Right ventricle myocardium superior (tissue), 1 donor: ENCODE measurements around the gene LY6G6D. TPM values are rescaled to one million over a fixed set of nuclear protein-coding genes. Genes with fewer than 3 reads are reported as not detected.

Experiments
- ATAC-seq: fragments of 200-7000 bp; cut with Tn5 transposase; one replicate; pipeline ENCODE4 v1.9.1; 2020; ENCODE audit warnings: mild to moderate bottlenecking; ENCODE audit not compliant: poor library complexity
- DNase-seq: peaks from one replicate; pipeline ENCODE4 v3.0.0-alpha.2; 2020
- intact Hi-C: fragments of 100-400 bp; cut with DNase I; formaldehyde crosslinking; loops from one replicate; pipeline ENCODE4 v1.11.2; 2022
- total RNA-seq: library from RNA; stranded (reverse); fragmentation: NEBNext Ultra II Directional; extraction: Animal tissue kit (Norgen Biotek cat#: 25700); gene quantifications from one replicate; pipeline ENCODE4 v1.2.1, GENCODE V29; 2021
- donor health status: DM: no; HTN: yes; CAD: no; lungs with severe emphysema.

Gene LY6G6D
- total RNA-seq, 1 donor from 2014 or later, result not detected

DNA sequence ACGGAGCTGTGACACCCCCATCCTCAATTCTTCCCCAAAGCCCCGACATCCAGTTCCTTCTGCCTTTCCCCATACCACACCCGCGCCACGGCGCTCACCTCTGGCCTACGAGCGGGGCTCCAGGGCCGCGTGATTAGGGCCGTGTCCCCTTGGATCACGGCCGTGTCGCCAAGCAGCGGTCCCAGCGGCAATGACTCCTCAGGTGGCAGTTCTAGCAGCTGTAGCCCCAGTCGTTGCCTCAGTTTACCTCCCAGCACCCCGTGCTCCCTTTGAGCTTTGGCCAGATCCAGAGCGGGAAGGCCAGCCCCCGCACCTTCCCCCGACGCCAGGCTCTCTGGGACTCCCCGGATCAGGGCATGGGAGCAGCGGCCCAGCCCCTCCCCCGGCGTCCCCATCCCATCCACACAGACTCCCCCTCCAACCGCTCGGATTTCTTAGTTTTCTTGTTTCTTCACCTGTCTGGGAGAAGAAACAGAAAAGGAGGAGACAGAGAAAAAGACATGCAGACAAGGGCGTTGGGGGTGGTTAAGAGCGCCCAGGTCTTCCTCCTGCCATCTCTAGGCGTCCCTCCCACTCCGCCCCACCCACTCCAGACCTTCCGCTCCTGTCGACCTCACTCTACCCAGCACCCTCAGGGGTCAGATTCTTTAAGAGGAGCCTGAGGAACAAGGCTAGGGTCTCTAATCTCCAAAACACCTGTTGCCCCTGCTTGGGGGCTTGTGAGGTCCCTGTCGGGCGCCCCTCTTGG, 13.8 kb downstream of the LY6G6D start, which contains the start of gene DDAH2:
Gene DDAH2 (minus strand): TSS at position 533 of the 748 bp plus-strand sequence. CDS start 138 bp downstream, at position 395.
- ATAC-seq, result peak; percentile 42
- intact Hi-C loops, result no loop called here
- no peak for DNase-seq

DNA sequence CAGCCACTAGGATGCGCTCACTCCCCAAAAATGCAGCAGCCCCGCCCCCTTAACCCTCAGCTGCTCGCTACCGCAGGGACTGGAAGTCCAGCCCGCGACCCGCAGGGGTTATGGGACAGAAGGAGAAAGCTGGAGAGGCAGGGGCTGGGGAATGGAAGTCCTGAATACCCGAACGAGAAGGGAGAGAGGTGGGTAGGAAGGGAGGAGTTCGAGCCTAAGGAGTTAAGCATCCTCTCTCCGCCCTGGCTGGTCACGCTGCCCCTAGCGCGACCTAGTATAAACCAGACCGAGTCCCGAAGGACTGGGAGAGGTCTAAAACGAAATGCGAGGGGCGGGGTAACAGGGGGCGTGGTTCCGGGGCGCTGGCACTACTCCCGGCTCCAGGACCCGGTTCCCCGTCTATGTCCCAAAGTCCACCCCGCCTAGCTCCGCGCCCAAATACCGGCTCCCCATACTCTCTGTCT, 14.4 kb downstream of the LY6G6D start:
- ATAC-seq (peak; percentile 90), DNase-seq (peak; percentile 95)
- intact Hi-C loops, result no loop called here

DNA sequence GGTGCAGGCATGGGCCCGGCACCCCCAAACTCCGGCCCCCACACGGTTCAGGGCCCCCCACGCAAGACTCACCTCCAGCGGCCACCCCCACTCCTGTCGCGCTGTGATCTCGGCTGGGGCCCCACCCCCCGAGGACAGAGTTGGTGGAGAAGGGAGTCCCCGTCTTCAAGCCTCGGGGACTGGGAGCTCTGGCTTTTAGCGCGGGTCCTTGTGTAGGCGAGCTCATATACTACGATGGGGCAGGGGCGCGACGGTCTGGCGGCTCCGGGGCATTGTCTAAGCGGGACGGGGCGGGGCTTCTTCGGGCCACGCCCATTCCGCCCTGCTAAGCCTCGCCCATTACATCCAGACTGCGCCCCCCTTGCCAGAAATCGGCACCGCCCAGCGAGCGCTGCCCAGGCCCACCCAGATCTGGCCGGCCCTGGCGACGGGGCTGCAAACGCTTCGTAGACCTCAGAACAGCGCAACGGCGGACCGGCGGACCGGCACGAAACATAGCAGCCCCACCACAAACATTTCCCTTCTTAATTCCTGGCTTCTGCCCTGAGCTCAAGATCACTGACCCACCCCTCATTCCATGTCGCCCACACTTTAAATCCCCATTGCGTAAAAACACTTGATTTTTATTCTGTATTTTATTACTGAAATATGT, 15.0 kb downstream of the LY6G6D start:
- DNase-seq (peak; percentile 96), ATAC-seq (peak; percentile 89)
- intact Hi-C loops, result loop anchor here (10.0 kb wide), 1 partner anchor 105 kb away; no protein-coding TSS in a partner anchor

DNA sequence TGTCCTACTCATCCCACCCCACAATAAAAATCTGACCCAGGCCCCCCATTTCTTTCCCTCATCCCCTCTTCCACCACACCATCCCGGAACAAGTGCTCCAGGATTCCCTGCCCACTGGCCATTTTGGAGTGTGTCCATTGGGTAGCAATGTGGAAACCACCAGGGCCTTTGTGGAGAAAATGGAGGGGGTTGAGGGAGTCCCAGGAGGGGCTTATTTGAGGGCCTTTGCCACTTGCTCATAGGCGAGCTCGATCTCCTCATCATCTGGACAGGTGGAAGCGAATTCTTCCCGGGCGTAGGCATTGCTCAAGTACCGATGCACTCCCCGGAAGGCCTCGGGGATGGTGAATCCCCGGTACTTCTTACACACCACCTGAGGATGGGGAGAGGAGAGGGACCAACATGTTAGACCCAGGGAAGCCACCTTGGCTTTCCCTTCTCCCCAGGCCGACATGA, 15.5 kb downstream of the LY6G6D start:
- ATAC-seq (no peak), DNase-seq (no peak)
- intact Hi-C loops, result loop anchor here (10.0 kb wide), 1 partner anchor 104 kb away; no protein-coding TSS in a partner anchor

DNA sequence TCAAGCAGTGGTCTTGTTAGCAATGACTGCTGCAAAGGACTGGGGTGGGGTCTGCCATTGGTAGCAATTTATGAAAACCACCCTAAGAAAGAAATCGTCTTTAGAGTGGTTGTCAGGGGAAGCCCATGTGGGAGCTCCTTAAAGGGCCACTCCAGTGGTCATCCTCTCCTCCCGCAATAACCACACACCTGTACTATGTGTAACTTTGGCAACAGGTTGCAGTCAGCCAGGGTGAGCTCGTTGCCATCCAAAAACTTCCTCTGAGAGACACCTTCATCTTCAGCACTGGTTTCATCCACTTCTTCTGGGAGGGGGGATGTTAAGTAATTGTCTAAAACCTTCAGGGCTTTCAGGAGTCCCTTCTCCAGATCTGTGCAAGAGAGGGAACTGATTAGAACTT, 16.9 kb downstream of the LY6G6D start:
- intact Hi-C loops, result loop anchor here (10.0 kb wide), 1 partner anchor 103 kb away; no protein-coding TSS in a partner anchor
- ATAC-seq (no peak), DNase-seq (no peak)

DNA sequence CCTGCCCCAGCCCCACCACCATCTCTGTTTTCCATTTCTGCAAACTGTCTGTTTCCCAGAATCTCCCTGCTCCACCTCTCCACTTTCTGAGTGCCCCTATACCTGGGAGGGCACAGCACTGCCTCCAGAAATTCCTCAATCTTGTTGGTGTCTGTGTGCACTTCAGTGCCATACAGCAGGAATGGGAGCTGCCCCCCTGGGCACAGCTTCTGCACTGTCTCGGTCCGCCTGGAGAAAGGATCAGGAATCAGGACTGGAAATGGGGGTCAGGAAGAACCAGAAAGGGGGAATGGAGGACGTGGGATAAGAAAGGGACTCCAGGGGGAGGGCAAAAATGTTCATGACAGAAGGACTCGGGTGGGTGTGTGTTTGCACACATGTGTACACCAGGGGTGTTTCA, 18.6 kb downstream of the LY6G6D start:
- DNase-seq, result no peak
- intact Hi-C loops, result loop anchor here (10.0 kb wide), 1 partner anchor 101 kb away; no protein-coding TSS in a partner anchor
- ATAC-seq, result no peak

DNA sequence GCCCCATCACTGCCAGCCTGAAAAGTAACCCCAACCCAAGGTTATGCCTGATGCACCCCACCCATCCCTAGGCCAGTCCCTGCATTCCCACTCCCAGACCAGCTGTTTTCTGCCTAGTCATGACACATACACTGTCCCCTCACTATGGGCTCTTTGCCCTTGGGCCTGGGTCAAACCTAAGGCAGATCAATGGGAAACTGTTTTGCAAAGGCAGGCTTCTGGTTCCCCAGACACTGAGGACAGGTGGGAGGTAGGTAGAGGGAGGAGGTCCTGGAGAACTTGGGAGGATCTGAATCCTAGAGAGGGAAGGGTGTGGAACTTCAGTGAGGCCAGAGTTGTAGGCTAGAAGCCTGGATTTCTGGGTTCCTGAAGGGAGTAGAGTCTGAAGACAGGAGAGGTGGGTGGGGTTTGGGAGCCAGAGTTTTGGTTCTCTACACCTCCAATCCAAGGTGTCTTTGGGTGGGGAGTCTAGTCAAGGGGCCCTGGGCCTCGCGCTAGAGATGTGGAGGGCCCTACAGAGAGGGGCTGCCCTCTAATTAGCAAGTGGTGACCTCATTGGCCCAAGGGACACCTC, 19.2 kb downstream of the LY6G6D start:
- ATAC-seq (no peak), DNase-seq (no peak)
- intact Hi-C loops, result loop anchor here (10.0 kb wide), 1 partner anchor 100 kb away; no protein-coding TSS in a partner anchor

DNA sequence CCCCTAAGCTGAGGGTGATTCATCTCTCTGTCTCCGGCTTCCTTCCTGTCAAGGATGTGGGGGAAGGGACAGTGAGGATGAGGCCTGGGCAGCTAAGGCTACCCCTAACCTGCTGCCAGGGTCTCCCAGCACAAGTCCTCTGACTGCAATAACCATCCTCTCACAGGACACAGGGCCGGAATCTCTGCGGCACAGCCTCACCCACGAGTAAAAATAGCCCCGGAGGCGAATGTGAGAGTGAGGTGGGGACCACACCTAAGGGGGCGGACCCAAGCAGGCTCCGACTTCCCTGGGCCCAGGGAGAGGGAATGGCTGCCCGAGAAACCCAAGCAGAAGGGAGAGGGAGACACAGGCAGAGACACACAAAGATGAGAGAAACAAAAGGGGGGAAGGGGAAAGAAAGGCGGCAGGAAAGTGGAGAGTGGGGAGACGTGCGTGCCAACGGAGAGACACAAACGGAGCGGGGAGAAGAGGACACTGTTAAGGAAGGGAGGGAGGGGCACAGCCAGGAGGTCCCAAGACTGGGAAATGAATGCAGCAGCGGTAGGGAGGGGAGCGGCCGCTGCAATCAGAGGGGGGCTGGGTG, 19.8 kb downstream of the LY6G6D start:
- intact Hi-C loops, result loop anchor here (5.0 to 10.0 kb wide), 2 partner anchors 33 to 100 kb away; partner anchors contain the start of gene ABHD16A
- DNase-seq (peak; percentile 63), ATAC-seq (no peak)

DNA sequence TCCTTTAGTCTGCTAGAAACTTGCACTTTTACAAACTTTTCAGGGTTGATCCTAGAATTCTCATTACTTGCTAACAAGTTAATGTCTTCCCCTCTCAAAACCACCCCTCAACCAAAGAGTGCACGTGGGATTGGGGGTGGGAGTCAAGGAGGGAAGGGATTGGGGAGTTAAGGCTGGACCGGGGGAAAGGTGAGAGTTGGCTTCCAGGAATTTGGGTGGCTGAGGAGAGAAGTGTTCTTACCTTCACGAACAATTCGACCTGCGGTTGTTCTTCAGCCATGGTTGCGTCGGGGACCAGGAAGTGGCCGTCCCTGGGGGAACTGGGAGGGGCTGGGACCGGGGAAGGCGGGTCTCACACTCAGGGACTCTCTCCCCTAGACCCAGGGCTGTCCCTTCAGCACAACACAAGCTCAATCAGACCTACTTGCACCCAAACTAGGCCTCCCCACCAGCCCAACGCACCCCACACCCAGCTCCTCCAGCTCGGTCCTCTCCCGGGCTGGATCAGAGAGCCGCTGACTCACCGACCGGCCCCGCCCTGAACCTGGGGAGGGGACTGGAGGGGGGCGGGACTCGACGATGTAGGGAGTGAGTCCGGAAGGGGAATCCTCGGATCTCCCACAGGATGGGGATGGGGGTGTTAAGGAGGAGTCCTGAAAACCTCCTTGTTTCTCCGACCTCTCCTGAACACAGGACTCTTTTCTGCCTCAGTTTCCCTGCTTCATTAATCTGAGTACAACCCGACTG, 21.0 kb downstream of the LY6G6D start, which contains the start of gene CLIC1:
Gene CLIC1 (minus strand): TSS at position 510 of the 747 bp plus-strand sequence. CDS start 230 bp downstream, at position 280.
- intact Hi-C loops, result loop anchor here (5.0 to 10.0 kb wide), 2 partner anchors 34 to 99 kb away; partner anchors contain the start of gene ABHD16A
- peak; percentile 72 for ATAC-seq

DNA sequence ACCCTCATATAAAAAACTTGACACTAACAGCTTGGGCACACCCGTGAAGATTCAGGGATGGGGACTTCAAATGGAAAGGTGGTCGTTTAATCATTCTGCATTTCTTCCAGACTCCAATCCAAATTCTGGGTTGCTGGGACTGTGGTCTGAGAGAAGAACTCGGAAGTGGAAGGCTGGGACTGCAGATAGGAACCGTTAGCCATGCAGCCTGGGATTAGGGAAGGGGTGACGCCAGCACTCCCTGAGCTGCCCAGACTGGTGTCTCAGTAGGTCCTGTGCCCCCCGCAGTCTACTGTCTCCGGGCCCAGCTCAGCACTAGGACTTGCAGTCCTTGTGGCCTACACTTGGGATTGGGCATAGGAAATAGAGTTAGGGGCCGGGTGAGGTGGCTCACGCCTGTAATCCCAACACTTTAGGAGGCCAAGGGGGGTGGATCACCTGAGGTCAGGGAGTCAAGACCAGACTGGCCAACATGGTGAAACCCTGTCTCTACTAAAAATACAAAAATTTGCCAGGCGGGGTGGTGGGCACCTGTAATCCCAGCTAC, 21.7 kb downstream of the LY6G6D start:
- intact Hi-C loops, result loop anchor here (5.0 to 10.0 kb wide), 2 partner anchors 35 to 98 kb away; partner anchors contain the start of gene ABHD16A
- DNase-seq (no peak), ATAC-seq (no peak)

More for the DNA sequence above, 21.0 kb downstream of the LY6G6D start, which contains the start of gene CLIC1:
- DNase-seq, result peak; percentile 91

DNA sequence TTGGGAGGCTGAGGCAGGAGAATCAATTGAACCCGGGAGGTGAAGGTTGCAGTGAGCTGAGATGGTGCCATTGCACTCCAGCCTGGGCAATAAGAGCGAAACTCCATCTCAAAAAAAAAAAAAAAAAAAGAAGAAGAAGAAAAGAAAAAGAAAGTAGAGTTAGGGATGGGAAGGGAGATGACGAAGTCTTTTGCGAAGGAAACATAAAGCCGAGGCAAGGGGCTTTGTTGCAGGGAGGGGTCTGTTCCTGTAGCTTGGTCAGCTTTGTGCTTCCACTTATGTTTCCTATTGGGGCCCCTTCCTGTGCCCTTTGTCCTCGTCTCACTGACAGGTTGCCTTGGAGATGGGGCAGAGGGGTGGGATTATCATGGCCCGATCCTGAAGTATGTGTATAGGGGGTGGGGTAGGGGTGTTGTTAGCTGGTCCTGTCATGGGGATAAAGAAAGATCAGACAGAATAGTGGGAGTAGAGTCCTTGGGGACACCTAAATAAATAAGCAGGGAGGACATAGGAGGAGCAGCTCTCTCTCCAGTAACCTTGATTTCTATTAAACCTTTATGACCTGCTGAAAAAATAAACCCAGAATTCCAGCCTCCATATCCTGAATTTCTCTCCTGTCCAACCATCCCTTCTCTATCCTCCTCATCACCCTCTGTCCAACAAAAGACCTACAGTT, 22.3 kb downstream of the LY6G6D start:
- no peak for ATAC-seq
- no peak for DNase-seq
- intact Hi-C loops, result loop anchor here (5.0 to 10.0 kb wide), 2 partner anchors 35 to 97 kb away; partner anchors contain the start of gene ABHD16A

DNA sequence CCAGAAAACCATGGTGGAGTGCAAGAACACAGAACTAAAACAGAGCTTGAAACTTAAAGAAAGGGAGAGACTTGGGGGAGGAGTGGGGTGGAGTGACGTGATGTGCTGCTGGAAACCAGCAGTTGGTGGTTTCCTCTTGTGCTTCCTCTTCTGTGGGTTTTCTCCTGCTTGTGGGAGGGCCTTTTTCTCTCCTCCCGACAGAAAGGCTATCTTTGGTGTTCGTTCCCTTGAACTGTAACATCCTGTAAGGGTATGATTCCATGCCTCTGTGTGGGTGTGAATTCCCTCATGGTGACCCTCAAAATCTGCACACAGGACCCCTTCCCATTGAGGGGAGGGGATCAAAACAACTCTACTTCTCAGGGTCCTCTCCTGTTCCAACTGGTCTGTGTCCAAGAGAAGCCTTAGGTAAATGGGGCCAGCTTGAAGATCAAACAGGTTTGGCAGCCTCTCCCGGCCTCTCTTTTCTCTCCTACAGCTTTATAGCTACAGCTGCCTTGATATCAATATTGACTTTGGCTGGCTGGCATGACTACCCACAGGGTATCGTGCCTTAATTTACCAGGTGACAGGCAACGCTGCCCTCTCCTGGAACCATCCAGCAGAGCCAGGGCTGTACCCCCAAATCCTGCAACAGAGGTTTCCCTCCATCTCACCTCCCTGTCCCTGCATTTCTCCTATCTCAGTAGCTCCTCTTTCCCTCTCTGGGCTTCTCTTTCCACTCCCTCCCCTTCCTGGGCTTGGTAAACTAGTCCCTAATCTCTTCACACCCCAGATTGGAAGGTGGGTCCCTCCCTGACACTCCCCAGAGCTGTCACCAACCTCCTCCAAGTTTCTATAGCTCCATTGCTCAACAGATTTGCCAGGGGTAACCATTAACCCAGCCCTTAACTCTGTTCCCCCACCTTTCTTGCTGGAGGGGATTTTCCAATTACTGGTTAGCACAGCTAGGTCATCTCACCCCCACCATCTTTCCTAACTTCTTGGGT, 23.1 kb downstream of the LY6G6D start:
- intact Hi-C loops, result loop anchor here (5.0 to 10.0 kb wide), 2 partner anchors 36 to 97 kb away; partner anchors contain the start of gene ABHD16A
- DNase-seq (no peak), ATAC-seq (no peak)

DNA sequence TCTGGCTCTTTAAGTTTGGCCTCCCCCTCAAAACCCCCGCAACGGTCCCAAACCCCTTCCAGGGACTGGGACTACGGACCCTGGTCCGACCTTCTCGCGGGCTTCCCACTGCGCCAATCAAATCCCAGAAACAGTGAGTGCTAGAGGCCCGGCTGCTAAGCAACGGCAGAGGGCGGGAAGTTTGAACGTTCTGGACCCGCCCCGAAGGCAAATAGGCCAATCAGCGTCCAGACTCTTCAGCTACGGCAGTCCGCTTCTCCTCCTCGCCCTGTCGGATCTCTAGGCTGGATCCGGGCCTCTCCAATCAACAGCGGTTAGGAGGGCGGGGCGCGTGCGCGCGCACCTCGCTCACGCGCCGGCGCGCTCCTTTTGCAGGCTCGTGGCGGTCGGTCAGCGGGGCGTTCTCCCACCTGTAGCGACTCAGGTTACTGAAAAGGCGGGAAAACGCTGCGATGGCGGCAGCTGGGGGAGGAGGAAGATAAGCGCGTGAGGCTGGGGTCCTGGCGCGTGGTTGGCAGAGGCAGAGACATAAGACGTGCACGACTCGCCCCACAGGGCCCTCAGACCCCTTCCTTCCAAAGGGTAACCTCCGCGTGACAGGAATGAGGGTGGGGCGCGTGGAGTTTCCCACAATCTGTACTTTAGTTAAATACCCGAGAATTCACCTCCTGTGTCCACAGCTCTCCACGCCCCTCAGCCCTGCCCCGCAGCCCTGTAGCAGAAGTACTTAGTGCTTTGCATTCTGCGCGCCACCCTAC, 24.7 kb downstream of the LY6G6D start, which contains the start of gene MSH5:
Gene MSH5 (plus strand): TSS at position 367 of the 758 bp plus-strand sequence. CDS start 462 bp downstream, outside the sequence.
- intact Hi-C loops, result loop anchor here (5.0 to 10.0 kb wide), 2 partner anchors 38 to 95 kb away; partner anchors contain the start of gene ABHD16A
- DNase-seq (peak; percentile 99), ATAC-seq (peak; percentile 95)

DNA sequence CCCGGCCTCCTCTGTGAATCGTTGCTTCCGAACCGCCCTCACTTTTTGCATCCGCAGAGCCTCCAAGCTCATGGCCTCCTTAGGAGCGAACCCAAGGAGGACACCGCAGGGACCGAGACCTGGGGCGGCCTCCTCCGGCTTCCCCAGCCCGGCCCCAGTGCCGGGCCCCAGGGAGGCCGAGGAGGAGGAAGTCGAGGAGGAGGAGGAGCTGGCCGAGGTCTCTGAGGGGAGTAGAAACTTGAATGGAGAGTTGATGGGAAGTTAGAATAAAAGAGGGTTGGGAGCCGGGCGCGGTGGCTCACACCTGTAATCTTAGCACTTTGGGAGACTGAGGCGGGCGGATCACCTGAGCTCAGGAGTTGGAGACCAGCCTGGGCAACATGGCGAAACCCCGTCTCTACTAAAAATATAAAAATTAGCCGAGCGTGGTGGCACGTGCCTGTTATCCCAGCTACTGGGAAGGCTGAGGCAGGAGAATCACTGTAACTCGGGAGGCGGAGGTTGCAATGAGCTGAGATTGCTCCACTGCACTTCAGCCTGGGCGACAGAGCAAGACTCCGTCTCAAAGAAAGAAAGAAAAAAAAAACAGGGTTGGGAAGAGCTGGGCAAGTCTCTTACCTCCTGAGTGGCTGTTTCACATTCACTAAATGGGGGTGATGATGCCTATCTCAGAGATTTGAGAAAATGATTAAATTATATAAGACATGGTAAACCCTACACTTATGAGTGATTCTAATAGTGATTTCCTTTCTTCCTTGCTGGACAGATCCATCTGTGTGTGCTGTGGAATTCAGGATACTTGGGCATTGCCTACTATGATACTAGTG, 25.5 kb downstream of the LY6G6D start:
- intact Hi-C loops, result no loop called here
- peak; percentile 53 for DNase-seq
- ATAC-seq, result peak; percentile 1
